ENCODE measurements around the gene PDE4B. TPM values are rescaled to one million over a fixed set of nuclear protein-coding genes. Genes with fewer than 3 reads are reported as not detected.

Gene PDE4B
- polyA plus RNA-seq, 1 donor (not counting 4 experiments of a cell fraction or from before 2014, with no cell fraction given): 0.29 TPM

DNA sequence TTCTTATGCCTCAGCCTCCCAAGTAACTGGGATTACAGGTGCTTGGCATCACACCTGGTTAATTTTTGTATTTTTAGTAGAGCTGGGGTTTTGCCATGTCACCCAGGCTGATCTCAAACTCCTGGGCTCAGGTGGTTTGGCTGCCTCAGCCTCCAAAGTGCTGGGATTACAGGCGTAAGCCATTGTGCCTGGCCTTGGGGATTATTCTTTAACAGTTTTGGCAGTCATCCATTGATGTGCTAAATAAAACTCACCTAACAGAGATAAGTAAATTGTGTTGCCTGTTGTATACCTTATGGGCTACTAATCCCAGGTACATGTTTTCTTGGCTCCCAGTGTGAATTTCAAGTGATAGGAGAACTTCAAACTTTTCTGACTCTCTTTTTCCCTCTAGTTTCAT lies 35.2 kb upstream of the PDE4B start:
- H2AFZ ChIP-seq (ENCODE audit: control insufficient read depth, low read length): no peak overlapping the region
- no peaks in the 10 kb centered on the region for H3K79me2 ChIP-seq (ENCODE audit: control insufficient read depth, insufficient read depth, low read length)
- no peaks in the 10 kb centered on the region for H4K20me1 ChIP-seq (ENCODE audit: control insufficient read depth, extremely low read depth, insufficient read depth, low read length)
- FAIRE-seq (no peak), DNase-seq (ENCODE audit: low read depth, low spot score) (no peak)
- no peaks in the 10 kb centered on the region for H3K9me3 ChIP-seq (ENCODE audit: control insufficient read depth, low read depth, low read length)
- no peak overlapping the region for H3K27ac ChIP-seq (ENCODE audit: control insufficient read depth, insufficient read depth, low read length)
- TF ChIP-seq EZH2 (IDR thresholded peaks at IDR 0.05; ENCODE audit: low read length) (no peak), CTCF (optimal IDR thresholded peaks at IDR 0.05 in 1 of 3, IDR thresholded peaks at IDR 0.05 in 1 of 3, conservative IDR thresholded peaks at IDR 0.05 in 1 of 3; ENCODE audit: extremely low read depth in 1 of 3, insufficient read depth in 2 of 3, low read length in 3 of 3) (no peak)
- no peaks in the 10 kb centered on the region for H3K36me3 ChIP-seq (ENCODE audit: control insufficient read depth in 2 of 2, extremely low read depth in 1 of 2, insufficient read depth in 2 of 2, low read length in 2 of 2)
- H3K9ac ChIP-seq (ENCODE audit: control insufficient read depth, extremely low read depth, insufficient read depth, low read length): no peak overlapping the region
- H3K9me1 ChIP-seq (ENCODE audit: control insufficient read depth, extremely low read depth, insufficient read depth, low read length): no peaks in the 10 kb centered on the region
- H3K4me2 ChIP-seq (ENCODE audit: control insufficient read depth, extremely low read depth, insufficient read depth, low read depth, low read length): no peak overlapping the region
- H3K4me1 ChIP-seq (ENCODE audit: control insufficient read depth, extremely low read depth, insufficient read depth, low read length): no peaks in the 10 kb centered on the region
- H3K27me3 ChIP-seq (ENCODE audit: control insufficient read depth, extremely low read depth, insufficient read depth, low read length): no peaks in the 10 kb centered on the region
- dilution Hi-C loops (cut with MboI; ENCODE audit: extremely low pct_ligation_motif_present, low sequenced_read_pairs): no loop called here
- H3K4me3 ChIP-seq (ENCODE audit: control insufficient read depth in 2 of 3, extremely low read depth in 1 of 3, insufficient read depth in 2 of 3, low read depth in 1 of 3, low read length in 3 of 3): no peak overlapping the region

DNA sequence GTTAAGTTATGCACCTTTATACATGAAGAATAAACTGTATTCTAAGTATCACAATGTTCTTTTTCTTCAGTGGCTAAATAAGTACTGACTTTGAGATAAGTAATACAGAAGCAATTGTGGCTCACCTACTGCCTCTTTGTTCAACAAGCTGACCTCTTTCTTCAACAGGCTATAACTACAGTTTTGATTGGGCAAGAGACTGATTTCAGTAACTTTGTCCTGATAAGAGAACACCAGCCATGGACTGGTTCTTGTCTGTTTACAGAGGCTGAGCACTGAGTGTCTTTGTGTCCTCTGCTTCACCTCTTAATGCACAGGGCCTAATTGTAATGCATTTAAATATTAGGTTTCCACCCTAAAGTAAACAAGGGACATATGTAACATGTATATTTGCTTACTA lies 34.6 kb upstream of the PDE4B start:
- Histone ChIP-seq H3K9me1 (ENCODE audit: control insufficient read depth, extremely low read depth, insufficient read depth, low read length) (no peaks in the 10 kb centered on the region), H4K20me1 (ENCODE audit: control insufficient read depth, extremely low read depth, insufficient read depth, low read length) (no peaks in the 10 kb centered on the region), H3K9me3 (ENCODE audit: control insufficient read depth, low read depth, low read length) (no peaks in the 10 kb centered on the region), H3K36me3 (ENCODE audit: control insufficient read depth in 2 of 2, extremely low read depth in 1 of 2, insufficient read depth in 2 of 2, low read length in 2 of 2) (no peaks in the 10 kb centered on the region), H3K9ac (ENCODE audit: control insufficient read depth, extremely low read depth, insufficient read depth, low read length) (no peak overlapping the region), H2AFZ (ENCODE audit: control insufficient read depth, low read length) (no peak overlapping the region), H3K79me2 (ENCODE audit: control insufficient read depth, insufficient read depth, low read length) (no peaks in the 10 kb centered on the region), H3K27me3 (ENCODE audit: control insufficient read depth, extremely low read depth, insufficient read depth, low read length) (no peaks in the 10 kb centered on the region), H3K4me3 (ENCODE audit: control insufficient read depth in 2 of 3, extremely low read depth in 1 of 3, insufficient read depth in 2 of 3, low read depth in 1 of 3, low read length in 3 of 3) (no peak overlapping the region), H3K4me1 (ENCODE audit: control insufficient read depth, extremely low read depth, insufficient read depth, low read length) (no peaks in the 10 kb centered on the region), H3K4me2 (ENCODE audit: control insufficient read depth, extremely low read depth, insufficient read depth, low read depth, low read length) (no peak overlapping the region), H3K27ac (ENCODE audit: control insufficient read depth, insufficient read depth, low read length) (no peak overlapping the region)
- no peak for DNase-seq (ENCODE audit: low read depth, low spot score)
- dilution Hi-C loops (cut with MboI; ENCODE audit: extremely low pct_ligation_motif_present, low sequenced_read_pairs): no loop called here
- TF ChIP-seq CTCF (optimal IDR thresholded peaks at IDR 0.05 in 1 of 3, IDR thresholded peaks at IDR 0.05 in 1 of 3, conservative IDR thresholded peaks at IDR 0.05 in 1 of 3; ENCODE audit: extremely low read depth in 1 of 3, insufficient read depth in 2 of 3, low read length in 3 of 3) (no peak), EZH2 (IDR thresholded peaks at IDR 0.05; ENCODE audit: low read length) (no peak)
- FAIRE-seq: no peak

Data from keratinocyte (primary cell).